ENCODE results near the gene VCP. TPM values are rescaled to one million over a fixed set of nuclear protein-coding genes. Genes with fewer than 3 reads are reported as not detected.

VCP gene
- total RNA-seq, 2 donors from 2014 or later = 138 to 179 TPM

GRCh38 chr9:35105571-35106342, 33.3 kb upstream of the VCP start:
- DNase-seq (ENCODE audit: low spot score) = peak; percentile 65
- intact Hi-C loops (cut with DNase I) = loop anchor here (1.0 to 10.0 kb wide), 2 partner anchors 33 to 739 kb away; no protein-coding TSS in a partner anchor

- DNase-seq (ENCODE audit: low spot score) = peak; percentile 81
- intact Hi-C loops (cut with DNase I) = loop anchor here in 1 of 2 donors (10.0 kb wide), 1 partner anchor 740 kb away; no protein-coding TSS in a partner anchor
Observed at GRCh38 chr9:35105126-35105525, 32.7 kb upstream of the VCP start.

GRCh38 chr9:35104586-35104985, 32.2 kb upstream of the VCP start:
- intact Hi-C loops (cut with DNase I) = loop anchor here in 1 of 2 donors (10.0 kb wide), 1 partner anchor 740 kb away; no protein-coding TSS in a partner anchor
- DNase-seq (ENCODE audit: low spot score) = peak; percentile 15

- DNase-seq (ENCODE audit: low spot score) = no peak
- intact Hi-C loops (cut with DNase I) = loop anchor here in 1 of 2 donors (10.0 kb wide), 1 partner anchor 741 kb away; no protein-coding TSS in a partner anchor
Observed at GRCh38 chr9:35103660-35104191, 31.3 kb upstream of the VCP start.

- DNase-seq (ENCODE audit: low spot score) = peak; percentile 98
- intact Hi-C loops (cut with DNase I) = loop anchor here in 1 of 2 donors (10.0 kb wide), 1 partner anchor 742 kb away; no protein-coding TSS in a partner anchor
Observed at GRCh38 chr9:35102769-35103659, 30.6 kb upstream of the VCP start, which contains the start of gene STOML2. STOML2 (minus strand) TSS chr9:35103131; CDS start chr9:35103094, 37 bp downstream.

GRCh38 chr9:35102465-35102768, 30.0 kb upstream of the VCP start:
- no peak for DNase-seq (ENCODE audit: low spot score)
- intact Hi-C loops (cut with DNase I) = loop anchor here in 1 of 2 donors (10.0 kb wide), 1 partner anchor 742 kb away; no protein-coding TSS in a partner anchor

- intact Hi-C loops (cut with DNase I) = no loop called here
- no peak for DNase-seq (ENCODE audit: low spot score)
Observed at GRCh38 chr9:35097573-35097972, 25.1 kb upstream of the VCP start.

GRCh38 chr9:35096035-35096849, 23.8 kb upstream of the VCP start, which contains the start of gene PIGO:
PIGO (minus strand) TSS chr9:35096591; CDS start chr9:35095565, 1,026 bp downstream.
- intact Hi-C loops (cut with DNase I) = no loop called here

GRCh38 chr9:35091536-35091935, 19.1 kb upstream of the VCP start:
- intact Hi-C loops (cut with DNase I) = loop anchor here in 1 of 2 donors (5.0 kb wide), 1 partner anchor 189 kb away; no protein-coding TSS in a partner anchor
- no peak for DNase-seq (ENCODE audit: low spot score)

More at GRCh38 chr9:35096035-35096849, 23.8 kb upstream of the VCP start, which contains the start of gene PIGO:
- DNase-seq (ENCODE audit: low spot score) = peak; percentile 97

GRCh38 chr9:35089434-35089833, 17.0 kb upstream of the VCP start:
- intact Hi-C loops (cut with DNase I) = loop anchor here in 1 of 2 donors (10.0 kb wide), 1 partner anchor 1185 kb away; no protein-coding TSS in a partner anchor
- DNase-seq (ENCODE audit: low spot score) = no peak

- intact Hi-C loops (cut with DNase I) = loop anchor here in 1 of 2 donors (10.0 kb wide), 1 partner anchor 1190 kb away; no protein-coding TSS in a partner anchor
- no peak for DNase-seq (ENCODE audit: low spot score)
Observed at GRCh38 chr9:35085078-35085477, 12.7 kb upstream of the VCP start.

GRCh38 chr9:35079426-35080341, 7.3 kb upstream of the VCP start, which contains the start of gene FANCG:
FANCG (minus strand) TSS chr9:35079942; CDS start chr9:35079524, 418 bp downstream.
- peak; percentile 97 for DNase-seq (ENCODE audit: low spot score)
- intact Hi-C loops (cut with DNase I) = loop anchor here in 1 of 2 donors (10.0 kb wide), 1 partner anchor 1195 kb away; no protein-coding TSS in a partner anchor

- peak; percentile 32 for DNase-seq (ENCODE audit: low spot score)
- intact Hi-C loops (cut with DNase I) = no loop called here
Observed at GRCh38 chr9:35079041-35079425, 6.6 kb upstream of the VCP start.

GRCh38 chr9:35078066-35078465, 5.6 kb upstream of the VCP start:
- intact Hi-C loops (cut with DNase I) = no loop called here
- DNase-seq (ENCODE audit: low spot score) = peak; percentile 30

GRCh38 chr9:35076848-35077247, 4.4 kb upstream of the VCP start:
- DNase-seq (ENCODE audit: low spot score) = peak; percentile 19
- intact Hi-C loops (cut with DNase I) = no loop called here

GRCh38 chr9:35075358-35075757, 2.9 kb upstream of the VCP start:
- DNase-seq (ENCODE audit: low spot score) = peak; percentile 55
- intact Hi-C loops (cut with DNase I) = no loop called here

GRCh38 chr9:35074791-35075190, 2.4 kb upstream of the VCP start:
- intact Hi-C loops (cut with DNase I) = no loop called here
- DNase-seq (ENCODE audit: low spot score) = peak; percentile 60

All from posterior vena cava (tissue), 2 donors.